Ascending aorta (tissue), 2 donors: ENCODE results near the gene HYAL1. TPM values are rescaled to one million over a fixed set of nuclear protein-coding genes. Genes with fewer than 3 reads are reported as not detected.

ENCODE experiments used
- DNase-seq, 2 donors: peaks; one replicate each; pipeline ENCODE4 v3.0.0-alpha.2; 2019; ENCODE audit warnings: low spot score in 2 of 2
- H3K27ac ChIP-seq, 2 donors: fragments of 200-600 bp; sonication (generic); one replicate each; pipeline ENCODE4 v1.5.1; 2016 to 2017; ENCODE audit warnings: mild to moderate bottlenecking in 1 of 2
- H3K27me3 ChIP-seq: fragments of 200-600 bp; sonication (generic); one replicate; pipeline ENCODE4 v1.5.1; 2017
- H3K36me3 ChIP-seq, 2 donors: fragments of 200-600 bp; sonication (generic); one replicate each; pipeline ENCODE4 v1.5.1; 2016
- H3K4me1 ChIP-seq, 2 donors: fragments of 200-600 bp; sonication (generic); one replicate each; pipeline ENCODE4 v1.5.1; 2016 to 2017; ENCODE audit warnings: mild to moderate bottlenecking in 1 of 2
- H3K4me3 ChIP-seq, 2 donors: fragments of 200-600 bp; sonication (generic); one replicate each; pipeline ENCODE4 v1.5.1; 2016 to 2017; ENCODE audit warnings: mild to moderate bottlenecking in 1 of 2
- H3K9me3 ChIP-seq, 2 donors: fragments of 200-600 bp; sonication (generic); one replicate each; pipeline ENCODE4 v1.5.1; 2016
- intact Hi-C: fragments of 100-400 bp; cut with DNase I; formaldehyde crosslinking; loops from one replicate; pipeline ENCODE4 v1.15.1; 2023
- total RNA-seq: library from RNA; depleted of rRNA; stranded (reverse); fragments of >200 nt; gene quantifications from one replicate; pipeline ENCODE4 v1.1.0, GENCODE V29; 2016
- TF ChIP-seq, protein P1 (sequence below), 3 experiments: fragments of 200-600 bp in 2 of 3; fragments of 450-650 bp in 1 of 3; sonication (generic) in 2 of 3; IDR thresholded peaks; one replicate each; pipeline ENCODE4 v1.5.1; 2016 to 2019; ENCODE audit warnings: antibody characterized with exemption in 3 of 3, mild to moderate bottlenecking in 1 of 3, moderate library complexity in 1 of 3

Gene HYAL1
- total RNA-seq, 1 donor from 2014 or later: 49.5 TPM

- peak overlapping the region; percentile 49 to 70 for H3K4me3 ChIP-seq
- TF ChIP-seq, protein P1, sequence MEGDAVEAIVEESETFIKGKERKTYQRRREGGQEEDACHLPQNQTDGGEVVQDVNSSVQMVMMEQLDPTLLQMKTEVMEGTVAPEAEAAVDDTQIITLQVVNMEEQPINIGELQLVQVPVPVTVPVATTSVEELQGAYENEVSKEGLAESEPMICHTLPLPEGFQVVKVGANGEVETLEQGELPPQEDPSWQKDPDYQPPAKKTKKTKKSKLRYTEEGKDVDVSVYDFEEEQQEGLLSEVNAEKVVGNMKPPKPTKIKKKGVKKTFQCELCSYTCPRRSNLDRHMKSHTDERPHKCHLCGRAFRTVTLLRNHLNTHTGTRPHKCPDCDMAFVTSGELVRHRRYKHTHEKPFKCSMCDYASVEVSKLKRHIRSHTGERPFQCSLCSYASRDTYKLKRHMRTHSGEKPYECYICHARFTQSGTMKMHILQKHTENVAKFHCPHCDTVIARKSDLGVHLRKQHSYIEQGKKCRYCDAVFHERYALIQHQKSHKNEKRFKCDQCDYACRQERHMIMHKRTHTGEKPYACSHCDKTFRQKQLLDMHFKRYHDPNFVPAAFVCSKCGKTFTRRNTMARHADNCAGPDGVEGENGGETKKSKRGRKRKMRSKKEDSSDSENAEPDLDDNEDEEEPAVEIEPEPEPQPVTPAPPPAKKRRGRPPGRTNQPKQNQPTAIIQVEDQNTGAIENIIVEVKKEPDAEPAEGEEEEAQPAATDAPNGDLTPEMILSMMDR (IDR thresholded peaks at IDR 0.05): no peak
- DNase-seq: no peak
- intact Hi-C loops: no loop called here
- no peaks in the 10 kb centered on the region for H3K9me3 ChIP-seq
- peaks cover 33 to 56% of the 10 kb centered on the region in 2 donors for H3K4me1 ChIP-seq
- no peaks in the 10 kb centered on the region for H3K36me3 ChIP-seq
- peak overlapping the region; percentile 85 to 97 for H3K27ac ChIP-seq
- no peaks in the 10 kb centered on the region for H3K27me3 ChIP-seq
Observed at GRCh38 chr3:50269460-50269859, 33.9 kb downstream of the HYAL1 start.

DNA sequence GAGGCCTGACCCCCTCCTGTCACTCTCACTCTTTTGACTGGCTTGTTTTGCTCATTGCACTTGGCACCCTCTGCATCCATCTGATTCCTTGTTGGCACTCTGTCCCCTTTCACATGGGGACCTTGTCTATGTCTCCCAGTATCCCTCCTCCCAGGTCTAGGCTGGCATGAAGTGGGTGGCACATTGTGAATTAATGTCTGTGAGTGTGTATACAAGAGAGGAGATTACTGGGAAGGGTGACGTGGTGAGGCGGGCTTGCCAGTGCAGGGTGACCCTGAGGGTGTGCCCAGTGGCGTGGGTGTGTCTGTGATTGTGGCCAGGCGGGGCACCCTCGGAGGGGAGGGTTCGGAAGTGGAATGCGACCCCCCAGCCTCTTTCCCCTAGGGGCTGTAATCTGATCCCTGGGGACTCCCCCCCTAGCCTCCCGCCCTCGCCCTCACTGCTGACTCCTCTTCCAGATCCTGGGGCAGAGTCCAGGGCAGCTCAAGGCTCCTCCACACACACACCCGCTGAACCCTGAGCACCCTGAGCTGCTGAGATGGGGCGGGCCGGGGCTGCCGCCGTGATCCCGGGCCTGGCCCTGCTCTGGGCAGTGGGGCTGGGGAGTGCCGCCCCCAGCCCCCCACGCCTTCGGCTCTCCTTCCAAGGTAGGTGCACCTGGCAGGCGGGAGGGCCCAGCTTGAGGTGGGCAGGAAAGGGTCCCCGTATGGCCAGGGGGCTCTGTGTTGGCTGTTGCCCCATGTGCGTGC lies 34.5 kb downstream of the HYAL1 start, which contains the start of gene SEMA3B:
Gene SEMA3B (plus strand): TSS at position 445 of the 749 bp plus-strand sequence. CDS start 94 bp downstream, at position 539.
- peaks cover 33 to 61% of the 10 kb centered on the region in 2 donors for H3K4me1 ChIP-seq
- peak within 1 kb of the TSS; percentile 49 to 70 for H3K4me3 ChIP-seq
- TF ChIP-seq, protein P1 (IDR thresholded peaks at IDR 0.05): no peak
- intact Hi-C loops: no loop called here
- H3K27ac ChIP-seq: peak within 1 kb of the TSS; percentile 97 to 99
- no peaks in the 10 kb centered on the region for H3K36me3 ChIP-seq
- no peaks in the 10 kb centered on the region for H3K9me3 ChIP-seq
- DNase-seq: peak; percentile 56 to 92
- no peaks in the 10 kb centered on the region for H3K27me3 ChIP-seq

DNA sequence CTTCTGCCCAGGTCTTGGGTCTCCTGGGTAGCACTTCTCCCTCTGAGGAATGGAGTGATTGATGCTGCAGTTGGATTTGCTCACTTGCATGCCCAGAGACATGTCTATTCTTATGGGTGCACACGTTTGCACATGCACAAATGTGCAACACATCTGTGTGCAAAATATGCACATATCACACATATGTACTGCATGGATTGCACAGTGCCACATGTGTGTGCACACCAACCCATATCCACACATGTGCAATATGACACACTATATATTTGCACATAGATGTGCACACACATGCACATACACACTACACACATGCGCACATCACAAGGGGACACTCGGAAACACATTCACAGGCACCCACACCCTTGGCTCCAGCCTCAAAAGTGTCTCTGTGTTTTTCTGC lies 35.1 kb downstream of the HYAL1 start:
- no peaks in the 10 kb centered on the region for H3K27me3 ChIP-seq
- H3K36me3 ChIP-seq: no peaks in the 10 kb centered on the region
- DNase-seq: no peak
- H3K4me3 ChIP-seq: peak overlapping the region in 1 of 2 donors; percentile 70
- H3K27ac ChIP-seq: peak overlapping the region; percentile 97 to 99
- intact Hi-C loops: no loop called here
- H3K9me3 ChIP-seq: no peaks in the 10 kb centered on the region
- TF ChIP-seq, protein P1 (IDR thresholded peaks at IDR 0.05): no peak
- H3K4me1 ChIP-seq: peaks cover 33 to 65% of the 10 kb centered on the region in 2 donors

DNA sequence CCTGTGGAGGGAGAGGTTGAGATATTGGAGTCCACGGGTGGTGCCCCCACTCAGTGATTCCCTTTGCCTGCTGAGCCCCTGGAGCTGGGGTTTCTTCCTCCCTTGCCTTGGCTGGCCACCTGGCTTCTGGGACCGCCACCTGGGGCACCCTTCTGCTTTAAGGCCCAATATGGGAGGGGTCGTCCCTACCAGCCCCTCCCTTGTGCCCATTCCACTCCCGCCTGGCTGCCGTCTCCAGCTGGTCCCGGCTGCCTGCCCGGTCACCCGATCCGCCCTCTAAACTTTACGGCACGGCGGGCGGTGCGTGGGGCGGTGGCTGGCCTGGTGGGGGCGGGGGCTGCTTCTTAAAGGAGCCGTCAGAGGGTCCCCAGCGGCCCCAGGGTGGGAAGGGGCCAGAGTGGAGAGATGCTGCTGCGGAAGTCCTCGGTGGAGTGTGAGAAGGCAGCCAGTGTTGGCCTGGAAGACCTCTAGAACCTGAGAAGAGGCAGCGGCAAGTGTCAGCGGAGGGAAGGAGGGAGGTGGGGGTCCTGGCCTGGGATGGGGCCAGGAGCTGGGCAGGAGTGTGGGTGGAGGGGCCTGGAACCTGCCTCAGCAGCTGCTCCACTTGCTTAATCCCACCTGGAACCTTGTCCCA lies 36.0 kb downstream of the HYAL1 start:
- TF ChIP-seq, protein P1 (IDR thresholded peaks at IDR 0.05): no peak
- DNase-seq: peak in 1 of 2 donors; percentile 85

GRCh38 chr3:50266836-50267235 lies 36.5 kb downstream of the HYAL1 start:
- intact Hi-C loops: no loop called here
- Histone ChIP-seq H3K4me1 (peaks cover 27 to 62% of the 10 kb centered on the region in 2 donors), H3K36me3 (no peaks in the 10 kb centered on the region), H3K4me3 (peak overlapping the region; percentile 61 to 70), H3K27ac (peak overlapping the region; percentile 97 to 99), H3K9me3 (no peaks in the 10 kb centered on the region), H3K27me3 (no peaks in the 10 kb centered on the region)
- DNase-seq: no peak
- TF ChIP-seq, protein P1 (IDR thresholded peaks at IDR 0.05): no peak

More for the DNA sequence above, 36.0 kb downstream of the HYAL1 start:
- Histone ChIP-seq H3K27ac (peak overlapping the region; percentile 97 to 99), H3K27me3 (no peaks in the 10 kb centered on the region), H3K4me1 (peaks cover 27 to 62% of the 10 kb centered on the region in 2 donors), H3K36me3 (no peaks in the 10 kb centered on the region), H3K4me3 (peak overlapping the region; percentile 61 to 70), H3K9me3 (no peaks in the 10 kb centered on the region)
- intact Hi-C loops: no loop called here
